ENCODE data around the gene PTCHD1. TPM values are rescaled to one million over a fixed set of nuclear protein-coding genes. Genes with fewer than 3 reads are reported as not detected.

PTCHD1 gene
- under 0.01 TPM in 1 of 2 replicates, not detected in the other for total RNA-seq

GRCh38 chrX:23334848-23335599 is at the start of gene PTCHD1:
PTCHD1 (plus strand) TSS chrX:23334849; CDS start chrX:23334876, 27 bp downstream.

All from uterine smooth muscle cell (primary cell).